GM10266 (cell line): ENCODE measurements around the gene DNLZ.

Source experiments
- DNase-seq: peaks from one replicate; pipeline ENCODE4 v3.0.0; 2012; ENCODE audit errors: extremely low spot score
- TF ChIP-seq, protein P1 (sequence below): IDR thresholded peaks from 2 replicates; pipeline ENCODE4 v1.5.1; 2012; ENCODE audit warnings: mild to moderate bottlenecking, low read depth; ENCODE audit not compliant: control insufficient read depth, insufficient read depth; ENCODE audit errors: missing control alignments

The DNLZ gene

DNA sequence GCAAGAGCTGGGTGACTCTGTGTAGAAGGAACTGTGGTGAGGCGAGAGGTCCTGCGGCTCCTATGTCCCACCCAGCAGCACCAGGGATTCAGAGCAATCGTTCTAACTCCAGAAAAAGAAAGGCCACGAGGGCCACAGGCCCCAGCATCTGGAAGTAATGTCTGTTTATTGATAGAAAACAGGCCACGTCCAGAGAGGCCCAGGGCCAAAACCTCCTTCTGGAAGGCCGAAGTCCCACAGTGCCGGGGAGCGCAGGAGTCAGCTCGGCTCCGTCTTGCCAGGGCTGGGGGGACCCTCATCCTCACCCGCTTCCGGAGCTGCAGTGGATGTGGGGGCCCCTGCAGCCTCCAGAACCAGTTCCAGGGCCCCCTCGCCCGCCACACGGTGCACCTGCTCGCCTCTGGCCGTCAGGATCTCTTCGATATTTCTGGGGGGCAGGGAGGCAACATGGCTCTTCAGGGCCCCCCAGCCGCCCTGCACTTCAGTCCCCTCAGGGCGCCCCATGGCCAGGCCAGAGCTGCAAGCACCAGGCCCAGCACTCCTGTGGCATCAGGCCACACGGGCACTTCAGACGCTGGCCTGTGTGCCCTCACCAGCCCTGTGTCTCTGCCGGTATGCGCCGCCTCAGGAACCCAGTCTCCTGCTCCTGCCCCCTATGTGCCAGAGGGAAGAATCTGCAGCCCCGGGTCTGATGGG is 1.6 kb downstream of the DNLZ start:
- TF ChIP-seq, protein P1, sequence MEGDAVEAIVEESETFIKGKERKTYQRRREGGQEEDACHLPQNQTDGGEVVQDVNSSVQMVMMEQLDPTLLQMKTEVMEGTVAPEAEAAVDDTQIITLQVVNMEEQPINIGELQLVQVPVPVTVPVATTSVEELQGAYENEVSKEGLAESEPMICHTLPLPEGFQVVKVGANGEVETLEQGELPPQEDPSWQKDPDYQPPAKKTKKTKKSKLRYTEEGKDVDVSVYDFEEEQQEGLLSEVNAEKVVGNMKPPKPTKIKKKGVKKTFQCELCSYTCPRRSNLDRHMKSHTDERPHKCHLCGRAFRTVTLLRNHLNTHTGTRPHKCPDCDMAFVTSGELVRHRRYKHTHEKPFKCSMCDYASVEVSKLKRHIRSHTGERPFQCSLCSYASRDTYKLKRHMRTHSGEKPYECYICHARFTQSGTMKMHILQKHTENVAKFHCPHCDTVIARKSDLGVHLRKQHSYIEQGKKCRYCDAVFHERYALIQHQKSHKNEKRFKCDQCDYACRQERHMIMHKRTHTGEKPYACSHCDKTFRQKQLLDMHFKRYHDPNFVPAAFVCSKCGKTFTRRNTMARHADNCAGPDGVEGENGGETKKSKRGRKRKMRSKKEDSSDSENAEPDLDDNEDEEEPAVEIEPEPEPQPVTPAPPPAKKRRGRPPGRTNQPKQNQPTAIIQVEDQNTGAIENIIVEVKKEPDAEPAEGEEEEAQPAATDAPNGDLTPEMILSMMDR, result no peak
- DNase-seq, result no peak

GRCh38 chr9:136361047-136361753 is 2.3 kb downstream of the DNLZ start:
- TF ChIP-seq, protein P1, result no peak
- no peak for DNase-seq

DNA sequence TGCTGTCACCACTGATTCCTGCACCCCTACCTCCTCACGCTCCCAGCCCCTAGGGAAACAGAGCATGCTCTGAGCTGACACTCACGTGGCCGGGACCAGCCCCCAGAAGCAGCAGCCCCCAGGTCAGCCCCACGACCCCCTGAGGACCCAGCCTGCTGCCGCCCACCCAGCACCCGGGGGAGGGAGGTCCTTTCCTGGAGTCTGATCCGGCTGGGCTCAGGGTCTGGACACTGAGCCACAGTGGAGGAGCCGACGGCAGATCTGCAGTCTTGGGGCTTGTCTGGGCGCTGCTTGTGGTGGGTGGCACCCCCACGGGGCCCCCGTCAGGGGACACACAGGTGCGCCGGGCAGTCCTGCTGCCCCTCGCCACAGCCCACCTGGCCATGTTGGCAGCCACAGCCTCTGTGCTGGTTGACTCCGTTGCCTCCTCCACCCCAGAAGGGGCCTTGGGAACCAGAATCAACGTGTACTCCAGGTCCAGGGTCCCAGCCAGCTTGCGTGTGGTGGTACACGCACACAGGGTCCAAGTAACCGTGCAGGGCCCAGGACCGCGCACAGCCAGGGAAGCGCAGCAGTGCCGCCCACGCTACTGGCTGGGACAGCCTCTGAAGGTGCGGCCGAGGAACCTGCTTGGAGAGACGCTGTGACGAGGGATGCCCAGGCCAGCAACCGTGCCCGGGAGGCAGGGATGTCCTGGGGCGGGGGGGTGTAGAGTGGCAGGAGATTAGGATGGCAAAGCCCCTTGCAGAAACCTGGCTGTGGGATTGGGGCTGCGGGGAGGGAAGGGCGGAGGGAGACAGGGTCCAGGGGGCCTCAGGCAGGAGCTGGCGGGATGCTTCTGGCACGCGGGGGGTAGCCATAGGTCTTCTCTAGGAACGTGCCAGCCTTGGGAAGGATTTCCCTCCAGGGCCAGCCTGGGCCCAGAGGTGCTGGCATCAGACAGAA is 3.5 kb downstream of the DNLZ start:
- TF ChIP-seq, protein P1, result no peak

DNA sequence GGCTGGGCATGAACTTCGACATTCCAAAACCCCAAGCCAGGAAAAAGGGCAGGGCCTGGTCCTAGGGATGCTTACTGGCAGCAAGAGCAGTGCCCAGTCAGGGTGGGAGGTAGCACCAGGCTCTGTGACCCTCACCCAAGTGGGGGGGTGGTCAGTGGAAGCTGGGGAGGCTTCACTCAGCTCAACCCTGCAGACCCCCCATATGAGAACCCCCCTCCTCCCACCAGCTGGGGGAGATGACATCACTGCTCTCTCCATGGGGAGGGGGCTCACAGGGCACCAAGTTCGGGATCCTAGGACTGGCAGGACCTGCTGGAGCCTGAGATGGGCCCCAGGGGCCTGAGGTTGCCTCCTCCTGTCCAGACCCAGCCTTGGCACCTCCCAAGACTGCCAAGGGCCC is 4.7 kb downstream of the DNLZ start:
- TF ChIP-seq, protein P1, result no peak

More for the DNA sequence above, 3.5 kb downstream of the DNLZ start:
- no peak for DNase-seq

DNA sequence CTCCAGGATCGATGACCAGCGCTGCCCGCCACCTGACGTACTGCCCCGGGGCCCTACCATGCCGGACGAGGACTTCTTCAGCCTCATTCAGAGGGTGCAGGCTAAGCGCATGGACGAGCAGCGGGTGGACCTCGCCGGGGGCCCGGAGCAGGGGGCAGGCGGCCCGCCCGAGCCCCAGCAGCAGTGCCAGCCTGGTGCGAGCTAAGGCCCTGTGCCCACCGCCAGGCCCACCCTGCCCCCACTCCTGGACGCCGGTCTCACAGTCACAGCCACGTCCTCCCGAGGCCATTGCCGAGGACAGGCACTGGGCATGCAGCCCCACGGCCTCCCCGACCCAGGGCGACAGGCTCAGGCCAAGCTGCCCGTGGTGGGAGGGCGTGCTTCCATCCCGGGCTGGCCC is 5.5 kb downstream of the DNLZ start:
- no peak for DNase-seq
- TF ChIP-seq, protein P1, result no peak

More for the DNA sequence above, 4.7 kb downstream of the DNLZ start:
- no peak for DNase-seq

DNA sequence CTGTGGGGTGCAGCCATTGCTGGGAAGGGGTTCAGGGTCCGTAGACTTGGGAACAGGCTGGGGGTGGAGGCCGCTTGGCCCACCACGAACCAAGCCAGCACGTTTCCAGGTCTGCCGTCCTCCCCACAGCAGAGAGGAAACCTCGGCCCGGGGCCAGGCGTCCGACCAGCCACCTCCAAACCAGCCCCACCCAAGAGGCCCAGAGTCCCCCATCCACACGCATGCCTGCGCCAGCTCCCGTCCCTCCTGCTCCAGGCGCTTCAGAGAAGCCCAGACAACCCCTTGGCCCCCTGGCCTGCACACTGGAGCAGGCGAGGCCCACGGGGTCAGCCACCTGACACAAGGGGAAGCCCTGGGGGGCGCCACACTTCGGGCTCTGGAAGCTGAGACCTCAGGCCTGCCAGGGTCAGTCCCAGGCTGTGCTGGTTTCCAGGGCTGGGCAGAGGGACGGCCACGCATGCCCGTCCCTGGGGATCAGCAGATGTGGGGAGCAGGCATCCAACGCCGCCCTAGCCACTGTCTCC is 6.3 kb downstream of the DNLZ start:
- DNase-seq, result no peak
- TF ChIP-seq, protein P1, result no peak
